HuH-7.5 (cell line): ENCODE results near the gene PSTPIP1.

Experiments used
- DNase-seq: peaks from one replicate; pipeline ENCODE4 v3.0.0; 2011; ENCODE audit warnings: low spot score

Gene PSTPIP1

GRCh38 chr15:77070495-77071304 is 75.8 kb downstream of the PSTPIP1 start, which contains the start of gene TSPAN3:
Gene TSPAN3 (minus strand): TSS chr15:77071109. CDS start chr15:77070954, 155 bp downstream.
- DNase-seq = peak; percentile 95

- no peak for DNase-seq
Measured at GRCh38 chr15:77071305-77072223, 76.6 kb downstream of the PSTPIP1 start.

- DNase-seq = no peak
Measured at GRCh38 chr15:77074350-77074749, 79.4 kb downstream of the PSTPIP1 start.

GRCh38 chr15:77075528-77075927 is 80.6 kb downstream of the PSTPIP1 start:
- DNase-seq = no peak

- DNase-seq = no peak
Measured at GRCh38 chr15:77076323-77076915, 81.5 kb downstream of the PSTPIP1 start.

GRCh38 chr15:77081971-77082370 is 87.0 kb downstream of the PSTPIP1 start:
- DNase-seq = no peak

GRCh38 chr15:77083381-77084160 is 88.6 kb downstream of the PSTPIP1 start:
- DNase-seq = peak; percentile 94

- no peak for DNase-seq
Measured at GRCh38 chr15:77084436-77084835, 89.5 kb downstream of the PSTPIP1 start.

- no peak for DNase-seq
Measured at GRCh38 chr15:77085297-77085696, 90.4 kb downstream of the PSTPIP1 start.
